M059J (cell line): ENCODE results near the gene LRRC39. TPM values are rescaled to one million over a fixed set of nuclear protein-coding genes. Genes with fewer than 3 reads are reported as not detected.

Experiments used
- DNase-seq: peaks from one replicate; pipeline ENCODE4 v3.0.0-alpha.2; 2012; ENCODE audit warnings: low read depth
- total RNA-seq: library from RNA; depleted of rRNA; stranded (reverse); fragments of >200 nt; shearing (Covaris generic); gene quantifications from 2 replicates; pipeline ENCODE4 v1.2.3, GENCODE V29; 2014; rRNA removed

LRRC39 gene
- total RNA-seq, 1 experiment from 2014 or later = 0.07 TPM

DNA sequence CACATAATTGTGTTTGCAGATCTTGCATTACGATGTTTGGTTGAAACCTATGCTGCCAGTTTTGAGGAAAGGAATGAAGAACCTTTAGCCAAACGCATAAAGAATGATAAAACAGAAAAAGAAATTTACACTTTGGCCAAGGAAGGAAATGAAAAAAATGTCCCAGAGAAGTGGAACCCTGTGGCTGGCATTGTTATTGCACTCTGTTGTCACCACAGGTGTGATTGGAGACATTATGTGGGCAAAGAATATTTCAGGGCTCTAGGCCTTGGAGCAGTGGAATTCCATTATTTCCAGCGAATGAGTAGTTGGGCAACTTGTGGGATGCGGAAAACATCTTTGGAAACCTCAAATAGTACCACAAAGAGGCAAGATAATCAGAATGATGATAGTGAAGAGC is 30.2 kb downstream of the LRRC39 start:
- no peak for DNase-seq

DNA sequence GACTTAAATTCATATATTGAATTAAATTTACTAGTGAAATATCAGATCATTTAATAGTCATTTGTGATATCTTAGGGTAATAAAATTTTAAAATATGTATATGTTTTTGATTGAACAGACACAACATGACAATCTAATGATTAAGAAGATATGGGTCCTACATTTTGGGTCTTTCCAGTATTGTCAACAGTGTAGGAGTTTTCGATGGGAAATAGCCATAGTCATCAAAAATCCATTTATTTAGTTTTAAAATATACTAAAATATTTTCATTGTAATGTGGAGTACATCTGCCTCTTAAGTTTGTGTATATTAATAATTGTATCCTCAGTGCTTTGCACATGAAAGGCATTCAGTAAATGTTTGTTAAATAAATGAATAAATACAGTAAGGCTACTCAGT is 31.1 kb downstream of the LRRC39 start:
- DNase-seq = no peak

DNA sequence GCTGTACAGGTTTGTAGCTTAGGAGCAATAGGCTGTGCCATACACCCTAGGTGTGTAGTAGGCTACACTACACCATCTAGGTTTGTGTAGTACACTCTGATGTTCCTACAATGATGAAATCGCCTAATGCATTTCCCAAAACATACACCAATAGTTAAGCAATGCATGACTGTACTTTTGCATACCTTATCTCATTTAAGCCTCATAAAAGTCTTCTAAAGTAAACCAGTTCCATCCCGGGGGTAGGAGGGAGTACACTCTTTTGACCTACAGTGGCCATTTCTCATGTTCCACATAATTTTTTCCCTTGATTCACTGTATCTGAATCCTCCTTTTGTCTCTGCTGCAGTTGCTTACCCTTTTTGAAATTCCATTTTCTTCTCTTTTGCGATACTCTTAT is 32.9 kb downstream of the LRRC39 start:
- DNase-seq = no peak

DNA sequence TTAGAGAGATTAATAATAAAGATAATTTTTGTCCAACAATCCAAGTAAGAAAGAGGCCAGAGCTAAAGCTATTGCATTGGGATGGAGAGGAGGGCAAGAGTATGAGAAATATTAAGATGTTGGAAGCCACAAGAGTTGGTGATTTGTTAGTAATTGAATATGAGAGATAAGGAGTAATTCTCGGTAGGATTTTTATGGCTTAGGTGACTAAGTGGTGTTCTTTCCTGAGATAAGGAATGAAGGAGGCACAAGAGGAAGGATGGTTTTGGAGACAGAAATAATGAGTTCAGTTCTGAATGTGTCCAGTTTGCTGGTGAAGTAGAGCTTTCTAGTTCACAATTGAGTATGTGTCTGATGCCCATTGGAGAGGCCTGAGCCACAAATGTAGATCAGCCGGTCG is 35.7 kb downstream of the LRRC39 start:
- no peak for DNase-seq

DNA sequence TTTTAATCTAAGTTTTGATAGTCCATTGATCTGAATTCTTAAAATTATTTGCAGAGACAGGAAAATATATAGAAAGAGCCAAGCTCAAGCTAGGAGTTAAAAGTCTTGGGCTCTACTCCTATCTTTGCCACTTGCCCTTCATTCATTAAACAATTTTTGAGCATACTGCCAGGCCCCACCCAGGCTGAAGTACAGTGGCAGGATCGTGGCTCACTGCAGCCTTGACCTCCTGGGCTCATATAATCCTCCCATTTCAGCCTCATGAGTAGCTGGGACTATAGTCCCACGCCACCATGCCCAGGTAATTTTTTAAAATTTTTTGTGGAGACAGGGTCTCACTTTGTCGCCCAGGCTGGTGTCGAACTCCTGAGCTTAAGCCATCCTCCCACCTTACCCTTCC is 36.9 kb downstream of the LRRC39 start:
- no peak for DNase-seq

DNA sequence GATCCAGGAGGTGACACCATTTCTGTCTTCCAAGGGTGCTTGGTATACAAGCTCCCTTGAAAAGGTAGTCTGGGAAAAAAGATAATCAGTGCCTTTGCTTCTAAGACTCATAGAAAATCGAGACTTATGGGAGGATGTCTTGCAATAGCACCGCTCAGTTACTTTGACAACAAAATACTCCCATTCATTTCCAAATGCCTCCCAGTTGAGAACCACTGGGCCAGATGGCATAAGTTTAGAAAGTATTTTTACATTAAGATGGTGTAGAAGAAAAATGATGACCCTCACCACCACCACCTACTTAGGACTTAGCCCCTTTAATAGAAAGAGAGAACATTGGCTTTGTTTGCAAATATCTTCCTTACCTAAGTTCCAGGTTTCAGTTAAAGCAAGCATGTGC is 40.5 kb downstream of the LRRC39 start:
- DNase-seq = no peak

DNA sequence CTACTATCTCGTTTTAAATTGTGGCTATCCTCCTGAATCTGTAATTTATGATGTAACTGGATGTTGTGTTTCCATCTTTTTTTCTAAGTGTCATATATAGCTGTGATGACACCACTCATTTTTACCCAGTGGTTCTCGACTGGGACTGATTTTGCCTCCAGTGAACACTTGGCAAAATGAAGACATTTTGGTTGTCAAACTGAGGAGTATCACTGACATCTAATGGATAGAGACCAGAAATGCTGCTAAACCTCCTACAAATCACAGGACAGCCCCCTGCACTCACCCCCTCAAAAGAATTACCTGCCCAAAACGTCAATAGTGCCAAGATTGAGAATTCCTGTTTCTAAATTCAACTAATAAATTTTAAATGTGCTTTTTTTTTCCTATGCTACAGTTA is 43.2 kb downstream of the LRRC39 start:
- peak; percentile 15 for DNase-seq

DNA sequence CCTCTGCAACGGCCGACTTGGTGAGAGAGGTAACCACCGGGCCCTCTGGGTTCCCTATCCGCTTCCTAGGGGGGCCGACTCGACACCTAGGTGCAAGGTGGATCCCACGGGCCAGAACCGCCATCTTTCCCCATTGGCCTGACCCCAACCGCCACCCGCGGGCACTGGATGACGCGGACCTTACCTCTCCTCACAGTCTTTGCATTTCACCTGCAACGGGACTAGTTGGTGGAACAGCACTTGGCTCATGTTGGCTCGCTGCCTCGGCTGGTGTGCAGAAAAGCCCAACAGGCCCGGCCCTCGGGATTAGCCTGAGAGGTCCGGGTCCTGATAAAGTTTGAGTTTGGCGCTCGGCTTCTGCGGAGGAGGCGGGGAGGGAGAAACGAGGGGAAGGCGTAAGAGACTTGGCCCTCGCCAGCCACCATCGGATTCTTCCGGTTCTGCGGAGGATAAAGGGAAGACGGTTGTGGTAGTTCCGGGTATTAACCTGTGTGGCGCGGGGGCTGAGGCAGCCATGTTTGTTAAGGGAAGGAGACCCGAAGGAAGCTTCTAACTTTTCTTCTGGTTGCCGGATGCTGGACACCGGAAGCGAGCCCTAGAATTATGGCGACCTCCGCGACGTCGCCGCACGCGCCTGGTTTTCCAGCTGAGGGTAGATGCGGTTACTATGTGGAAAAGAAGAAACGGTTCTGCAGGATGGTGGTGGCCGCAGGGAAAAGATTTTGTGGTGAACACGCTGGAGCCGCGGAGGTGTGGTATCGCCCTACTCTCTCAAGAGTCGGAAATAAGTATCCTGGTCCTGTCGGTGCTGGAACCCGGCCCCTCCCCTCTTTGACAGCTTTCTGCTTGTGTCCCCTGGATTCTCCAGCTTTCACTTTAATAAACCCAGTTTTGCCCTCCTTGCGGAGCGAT is 45.2 kb downstream of the LRRC39 start, which contains the start of the genes SASS6 and TRMT13:
Gene SASS6, minus strand, starts transcription at position 365 of the 912 bp plus-strand sequence. Its CDS starts 116 bp downstream, at position 249.
Gene TRMT13, plus strand, starts transcription at position 598 of the 912 bp plus-strand sequence. Its CDS starts 6 bp downstream, at position 604.
- DNase-seq = peak; percentile 99

DNA sequence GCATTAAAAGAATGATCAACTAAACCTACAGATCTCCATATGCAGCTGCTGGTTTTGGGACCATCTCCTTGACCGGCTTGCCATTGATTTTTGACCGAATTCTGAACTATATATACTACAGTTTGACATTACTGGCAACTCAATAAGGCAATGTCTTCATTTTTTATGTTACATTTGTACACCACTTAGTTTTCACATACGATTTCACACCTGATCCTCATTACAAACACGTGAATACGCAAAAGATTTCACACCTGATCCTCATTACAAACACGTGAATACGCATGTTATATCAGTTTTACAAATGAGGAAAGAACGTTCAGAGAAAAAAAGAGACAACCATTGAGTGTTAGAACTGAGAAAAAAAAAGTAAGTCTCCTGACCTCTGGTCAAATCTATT is 46.4 kb downstream of the LRRC39 start:
- no peak for DNase-seq

DNA sequence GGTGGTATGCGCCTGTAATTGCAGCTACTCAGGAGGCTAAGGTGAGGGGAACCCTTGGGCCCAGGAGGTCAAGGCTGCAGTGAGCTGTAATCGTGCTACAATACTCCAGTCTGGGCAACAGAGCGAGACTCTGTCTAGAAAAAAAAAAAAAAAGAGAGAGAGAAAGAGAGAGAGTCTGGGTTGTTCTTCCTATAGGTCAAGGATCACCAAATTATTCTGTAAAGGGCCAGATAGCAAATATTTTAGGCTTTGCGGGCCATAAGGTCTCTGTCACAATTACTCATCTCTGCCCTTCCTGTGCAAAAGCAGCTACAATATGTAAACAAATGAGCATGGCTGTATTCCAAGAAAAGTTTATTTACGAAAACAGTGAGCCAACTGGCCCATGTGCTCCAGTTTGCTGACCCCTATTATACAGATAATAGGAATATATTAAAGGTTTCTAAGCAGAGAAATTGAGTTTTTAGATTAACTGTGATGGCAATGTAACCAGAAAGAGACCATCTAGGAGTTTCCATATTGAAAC is 47.4 kb downstream of the LRRC39 start:
- peak; percentile 69 for DNase-seq

DNA sequence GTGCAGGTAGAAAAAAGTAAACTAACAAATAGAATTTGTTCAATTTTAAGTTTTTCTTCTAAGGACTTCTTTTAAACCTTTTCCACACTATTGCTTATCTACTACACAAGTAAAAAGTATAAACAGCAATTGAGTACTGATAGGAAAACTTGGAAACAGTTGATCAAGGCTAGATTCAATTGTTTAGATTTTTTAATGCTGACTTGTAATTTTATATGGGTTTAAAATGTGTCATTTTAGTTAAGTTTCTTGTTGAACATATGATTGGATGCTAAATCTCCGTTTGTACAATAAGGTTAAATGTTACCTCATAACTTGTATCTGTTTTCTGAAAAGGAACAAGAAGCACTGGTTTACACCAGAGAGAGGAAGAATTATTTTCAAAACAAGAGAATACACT is 50.8 kb downstream of the LRRC39 start:
- no peak for DNase-seq

DNA sequence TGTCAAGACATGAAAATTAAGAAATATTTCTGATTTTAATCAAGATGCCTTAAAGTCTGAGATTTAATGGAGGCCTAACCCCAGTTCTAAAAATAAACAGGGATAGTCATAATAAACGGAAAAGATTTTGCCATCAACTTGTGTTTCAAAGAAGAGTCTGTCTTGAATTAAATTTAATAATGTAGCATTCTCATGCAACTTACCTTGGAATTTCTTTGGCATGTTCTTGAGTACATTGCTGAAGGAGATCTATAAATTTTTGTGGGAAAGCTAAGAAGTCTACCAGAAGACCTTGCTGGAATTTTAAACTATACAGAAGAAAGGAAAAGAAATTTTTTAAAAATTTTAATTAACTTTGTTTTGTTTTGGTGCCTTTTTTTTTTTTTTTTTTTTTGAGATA is 55.9 kb downstream of the LRRC39 start:
- DNase-seq = no peak

DNA sequence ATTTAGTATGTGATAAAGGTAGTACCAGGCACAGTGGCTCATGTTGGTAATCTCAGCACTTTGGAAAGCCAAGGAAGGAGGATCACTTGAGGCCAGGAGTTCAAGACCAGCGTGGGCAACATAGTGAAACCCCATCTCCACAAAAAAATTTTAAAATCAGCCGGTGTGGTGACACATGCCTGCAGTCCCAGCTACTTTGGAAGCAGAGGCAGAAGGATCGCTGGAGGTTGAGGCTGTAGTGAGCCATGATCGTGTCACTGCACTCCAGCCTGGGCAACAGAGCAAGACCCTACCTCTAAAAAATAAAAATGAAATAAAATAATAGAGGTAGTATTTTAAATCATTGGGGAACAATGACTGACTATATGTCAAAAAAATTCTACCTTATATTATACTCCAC is 62.5 kb downstream of the LRRC39 start:
- no peak for DNase-seq

DNA sequence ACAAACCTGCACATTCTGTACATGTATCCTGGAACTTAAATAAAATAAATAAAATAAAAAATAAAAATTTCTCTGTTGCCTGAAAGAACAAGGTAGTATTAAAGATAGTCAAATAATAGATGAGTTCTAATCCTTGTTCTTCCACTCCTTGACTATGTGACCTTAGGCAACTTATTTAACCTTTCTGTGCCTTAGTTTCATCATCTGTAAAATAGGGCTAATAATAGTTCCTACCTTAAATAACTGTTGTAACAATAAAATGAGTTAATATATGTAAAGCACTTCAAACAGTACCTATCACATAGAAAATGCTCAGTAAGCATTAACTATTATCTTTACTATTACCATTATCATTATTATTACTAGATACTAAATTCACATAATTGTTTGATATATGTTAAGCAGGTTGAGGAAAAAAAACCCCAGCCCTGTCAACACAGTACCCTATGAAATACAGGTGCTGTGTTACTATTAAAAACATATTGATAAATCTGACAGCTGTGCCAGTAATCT is 68.4 kb downstream of the LRRC39 start:
- DNase-seq = no peak

DNA sequence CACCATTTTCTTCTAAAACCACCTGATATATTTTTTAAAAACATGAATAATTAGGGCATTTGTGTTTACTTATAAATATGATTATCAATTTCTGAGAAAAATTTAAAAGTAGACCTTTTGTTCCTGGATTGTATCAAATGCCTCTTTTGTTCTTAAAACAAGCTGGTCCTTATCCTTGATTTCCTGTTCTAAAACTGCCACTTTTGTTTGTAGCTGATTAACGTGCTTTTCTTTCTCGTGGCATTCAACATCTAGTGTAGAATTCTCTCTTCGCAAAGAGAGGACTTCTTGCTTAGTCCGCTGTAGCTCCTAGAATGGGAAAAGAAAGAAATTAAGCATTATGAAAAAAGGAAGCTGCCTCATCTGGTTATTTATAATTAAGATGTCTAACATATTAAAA is 70.4 kb downstream of the LRRC39 start:
- no peak for DNase-seq

DNA sequence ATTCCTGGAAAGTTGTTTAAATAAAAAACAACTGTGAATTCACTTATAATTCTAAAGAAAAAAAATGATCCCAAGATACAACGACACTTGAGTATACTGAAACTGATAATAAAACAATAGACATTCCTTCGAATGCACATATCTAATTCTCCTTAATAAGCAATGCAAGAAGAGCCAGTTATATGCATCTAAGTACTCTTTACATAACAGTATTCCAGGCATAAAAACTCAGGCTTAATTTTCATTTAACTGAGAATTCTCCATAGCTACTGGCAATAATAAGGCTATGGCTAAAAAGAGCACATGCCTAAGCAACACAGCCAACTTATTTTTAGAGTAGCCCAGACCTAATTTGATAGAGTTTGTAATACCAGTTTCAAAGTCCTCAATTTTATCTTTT is 76.5 kb downstream of the LRRC39 start:
- no peak for DNase-seq

DNA sequence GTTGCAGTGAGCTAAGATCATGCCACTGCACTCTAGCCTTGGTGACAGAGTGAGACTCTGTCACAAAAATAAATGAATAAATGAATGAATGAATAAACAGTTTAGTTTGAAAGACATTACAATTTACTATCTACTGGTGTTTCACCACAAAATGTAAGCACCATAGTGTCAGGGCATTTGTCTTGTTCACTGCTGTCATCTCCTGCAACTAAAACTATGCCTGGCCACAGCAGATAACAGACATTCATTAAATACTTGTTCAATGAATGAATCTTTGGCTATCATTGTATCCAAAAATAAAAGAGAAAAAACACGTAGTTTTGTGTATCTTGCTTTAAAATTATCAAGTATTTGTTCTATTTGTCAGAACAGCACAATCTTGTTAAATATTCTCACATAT is 77.9 kb downstream of the LRRC39 start:
- peak; percentile 4 for DNase-seq

Other genes with a start within 250 kb of the LRRC39 start
- 35.6 and 36.0 TPM in 2 replicates for gene SLC35A3, start 208.3 kb downstream of the LRRC39 start, total RNA-seq
- 9.4 and 10.1 TPM in 2 replicates for gene SASS6, start 45.3 kb downstream of the LRRC39 start, total RNA-seq
- gene TRMT13, start 45.1 kb downstream of the LRRC39 start, total RNA-seq = 4.4 and 12.2 TPM in 2 replicates
- gene DBT, start 71.6 kb upstream of the LRRC39 start, total RNA-seq = 3.8 and 6.6 TPM in 2 replicates
- gene RTCA, start 88.0 kb upstream of the LRRC39 start, total RNA-seq = 45.5 and 52.7 TPM in 2 replicates
- gene CDC14A, start 174.2 kb upstream of the LRRC39 start, total RNA-seq = 1.8 and 5.2 TPM in 2 replicates